CD1c-positive myeloid dendritic cell (primary cell): Measurements from ENCODE around the gene PSME3IP1.

Source experiments
- DNase-seq: peaks from one replicate; pipeline ENCODE4 v3.0.0-alpha.2; 2016; ENCODE audit errors: extremely low spot score

The PSME3IP1 gene

DNA sequence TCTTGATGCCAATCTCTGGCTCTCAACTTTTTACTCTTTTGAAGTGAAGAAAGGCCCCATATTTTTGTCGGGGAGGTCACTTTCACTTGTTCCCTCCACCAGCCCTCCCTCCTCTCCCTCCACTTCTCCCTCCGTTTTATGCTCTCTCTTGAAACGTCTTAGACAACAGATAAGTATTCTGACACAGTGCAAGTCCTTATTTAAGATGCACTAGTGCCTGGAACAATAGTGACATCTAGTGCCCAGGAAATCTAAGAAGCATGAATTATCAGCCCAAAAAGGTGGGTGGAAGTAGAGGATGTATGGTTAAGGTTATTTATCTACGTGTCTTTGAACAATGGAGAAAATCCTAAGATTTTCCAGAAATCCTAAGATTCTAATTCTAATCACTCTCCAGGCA is 17.9 kb downstream of the PSME3IP1 start:
- peak; percentile 79 for DNase-seq

DNA sequence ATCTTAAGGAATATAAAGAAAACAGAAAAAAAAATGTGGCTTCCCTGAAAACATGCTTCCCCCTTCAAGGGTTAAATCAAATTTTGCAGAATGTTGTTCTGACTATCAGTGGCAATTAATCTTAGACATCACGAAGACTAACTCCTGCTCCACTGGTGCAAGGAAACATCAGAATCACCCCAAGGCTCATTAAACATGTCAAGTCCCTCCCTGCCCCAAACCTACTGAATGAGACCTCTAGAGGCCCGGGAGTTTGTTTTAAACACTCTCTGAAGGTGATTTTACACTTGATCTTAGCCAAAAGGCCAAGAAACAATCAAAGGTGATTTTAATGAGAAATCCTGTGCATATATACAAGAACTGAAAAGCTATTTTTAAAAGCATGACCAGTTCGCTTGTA is 18.3 kb downstream of the PSME3IP1 start:
- DNase-seq = no peak

DNA sequence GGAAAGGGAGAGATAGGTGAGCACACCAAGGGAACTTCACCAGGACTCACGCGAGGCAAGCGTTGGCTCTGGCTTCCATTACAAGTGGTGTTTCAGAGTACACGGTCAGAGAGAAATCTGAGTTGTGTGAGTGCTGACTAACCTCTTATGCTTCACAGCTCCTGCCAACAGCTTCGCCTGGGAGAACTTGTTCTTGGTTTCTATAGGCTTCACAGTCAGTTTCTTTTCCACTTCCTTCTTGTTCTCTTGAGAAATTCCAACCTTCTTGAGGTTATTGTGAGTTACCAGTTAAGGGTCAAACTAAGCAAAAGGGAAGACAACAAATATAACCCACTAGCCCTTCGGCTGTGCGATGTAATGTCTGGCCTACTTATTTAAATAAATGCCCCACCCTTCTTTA is 18.9 kb downstream of the PSME3IP1 start:
- peak; percentile 60 for DNase-seq

DNA sequence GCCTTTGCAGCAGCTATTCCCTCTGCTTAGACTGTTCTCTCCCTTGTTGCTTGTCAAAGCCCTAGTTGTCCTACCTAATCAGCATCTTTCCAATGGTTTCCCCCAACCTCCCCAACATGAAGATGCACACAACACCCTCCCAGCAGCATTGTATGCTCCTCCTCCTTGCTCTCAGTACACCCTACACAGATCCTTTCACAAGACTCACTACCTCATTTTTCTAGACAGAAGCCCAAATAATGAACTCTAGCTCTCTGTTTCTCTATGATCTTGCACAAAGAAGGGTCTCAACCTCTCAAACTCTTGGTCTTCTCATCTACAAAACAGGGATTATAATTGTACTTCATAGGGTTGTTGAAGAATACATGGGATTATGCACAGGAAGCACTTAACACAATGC is 19.4 kb downstream of the PSME3IP1 start:
- no peak for DNase-seq

DNA sequence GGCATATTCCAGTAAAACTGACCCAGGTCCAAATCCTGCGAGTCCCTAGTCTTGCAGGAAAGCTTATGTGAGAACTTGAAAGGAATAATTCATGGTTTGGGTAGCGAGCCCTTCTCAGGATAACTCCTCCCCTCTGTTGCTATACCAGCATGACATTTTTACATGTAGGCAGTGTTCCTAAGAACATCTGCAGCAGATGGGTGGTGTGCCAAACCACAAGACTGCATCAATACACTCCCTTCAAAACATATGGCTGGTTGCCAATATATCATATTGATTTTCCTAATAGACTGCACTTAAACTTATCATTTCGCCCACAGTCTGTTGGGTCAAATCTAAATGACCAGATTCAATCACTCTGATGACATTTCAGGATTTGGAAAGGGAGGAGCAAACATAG is 19.9 kb downstream of the PSME3IP1 start:
- DNase-seq = no peak

DNA sequence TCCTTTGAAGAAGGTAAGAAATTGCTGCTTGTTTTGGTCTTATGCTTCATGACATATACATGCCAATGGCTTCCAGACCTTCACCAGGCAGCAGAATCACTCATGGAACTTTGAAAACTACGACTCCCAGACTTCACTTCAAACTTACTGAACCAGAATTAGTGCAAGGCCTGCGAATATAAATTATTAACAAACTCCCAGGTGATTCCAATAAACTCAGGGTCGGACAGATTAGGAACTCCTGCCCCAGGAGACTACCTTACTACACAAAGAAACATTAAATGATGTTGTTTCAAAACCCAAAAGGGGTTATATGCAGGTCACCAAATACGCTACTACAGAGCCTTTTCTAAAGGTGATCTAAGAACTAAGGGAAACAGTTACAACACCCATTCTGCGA is 20.4 kb downstream of the PSME3IP1 start:
- no peak for DNase-seq

DNA sequence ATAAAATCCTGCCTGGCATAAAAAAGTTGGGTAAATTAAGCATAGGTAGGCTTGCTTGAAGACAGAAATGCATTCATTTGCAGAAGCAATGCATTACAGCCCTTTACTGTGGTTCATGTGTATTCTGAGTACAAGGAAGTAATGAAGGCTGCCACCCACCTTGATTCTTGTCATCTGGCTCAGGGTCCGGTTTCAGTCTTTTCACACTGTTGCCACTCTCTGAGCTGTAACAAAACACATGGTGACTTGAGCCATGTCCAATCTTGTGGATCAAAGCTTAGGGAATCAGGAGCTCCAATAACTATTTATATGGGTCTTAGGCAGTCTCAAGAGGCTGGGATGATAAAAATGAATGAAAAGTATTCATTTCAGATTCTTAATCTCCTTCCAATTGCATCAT is 22.0 kb downstream of the PSME3IP1 start:
- DNase-seq = no peak

DNA sequence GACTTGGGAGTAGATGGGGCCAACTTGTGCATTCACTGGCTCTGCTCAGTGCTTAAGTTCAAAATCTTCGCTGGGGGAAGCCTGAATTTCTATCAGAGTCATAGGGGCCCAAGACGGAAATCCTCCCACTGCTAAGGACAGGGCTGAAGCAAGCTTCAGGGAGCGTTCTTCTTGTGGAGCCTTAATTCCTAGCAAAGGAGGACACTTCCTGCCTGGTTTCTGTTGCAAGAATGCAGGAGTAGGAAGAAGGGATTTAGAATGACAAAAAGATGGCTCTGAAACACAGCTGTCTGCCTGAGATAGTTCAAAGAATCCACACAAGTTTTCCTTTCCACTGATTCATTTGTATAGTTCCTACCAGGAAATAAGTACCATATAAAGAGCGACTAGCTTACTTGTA is 26.4 kb downstream of the PSME3IP1 start:
- no peak for DNase-seq

DNA sequence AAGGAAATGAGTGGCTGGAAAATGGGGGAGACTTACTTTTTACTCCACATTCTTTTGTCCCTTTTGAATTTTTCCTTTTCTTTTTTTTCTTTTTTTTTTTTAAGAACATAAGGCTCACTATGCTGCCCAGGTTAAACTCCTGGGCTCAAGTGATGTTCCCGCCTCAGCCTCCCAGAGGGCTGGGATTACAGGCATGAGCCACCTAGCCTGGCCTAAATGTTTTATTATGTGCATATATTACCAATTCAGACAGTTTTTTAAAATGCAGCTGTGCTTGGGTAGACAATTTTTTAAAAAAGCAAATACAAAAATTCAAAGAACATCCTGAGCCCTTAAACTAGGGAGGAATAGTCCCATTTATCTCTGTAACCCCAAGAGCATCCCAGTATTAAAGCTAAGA is 28.3 kb downstream of the PSME3IP1 start:
- no peak for DNase-seq

DNA sequence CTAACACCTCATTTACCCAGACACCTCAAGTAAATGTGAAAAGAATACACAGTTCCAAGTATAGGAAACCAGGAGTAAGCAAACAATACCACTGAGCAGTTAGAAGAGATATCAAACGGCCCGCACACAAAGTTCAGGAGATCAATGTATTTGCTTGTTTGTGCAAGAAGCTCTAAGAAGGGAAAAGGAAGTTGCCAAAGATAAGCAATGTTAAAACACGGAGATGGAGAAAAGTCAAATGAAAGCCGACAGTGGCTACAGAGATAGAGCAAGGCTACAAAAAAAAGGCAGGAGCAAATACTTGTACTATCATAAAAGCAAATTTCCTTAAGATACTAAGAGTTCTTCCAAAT is 29.5 kb downstream of the PSME3IP1 start:
- no peak for DNase-seq

DNA sequence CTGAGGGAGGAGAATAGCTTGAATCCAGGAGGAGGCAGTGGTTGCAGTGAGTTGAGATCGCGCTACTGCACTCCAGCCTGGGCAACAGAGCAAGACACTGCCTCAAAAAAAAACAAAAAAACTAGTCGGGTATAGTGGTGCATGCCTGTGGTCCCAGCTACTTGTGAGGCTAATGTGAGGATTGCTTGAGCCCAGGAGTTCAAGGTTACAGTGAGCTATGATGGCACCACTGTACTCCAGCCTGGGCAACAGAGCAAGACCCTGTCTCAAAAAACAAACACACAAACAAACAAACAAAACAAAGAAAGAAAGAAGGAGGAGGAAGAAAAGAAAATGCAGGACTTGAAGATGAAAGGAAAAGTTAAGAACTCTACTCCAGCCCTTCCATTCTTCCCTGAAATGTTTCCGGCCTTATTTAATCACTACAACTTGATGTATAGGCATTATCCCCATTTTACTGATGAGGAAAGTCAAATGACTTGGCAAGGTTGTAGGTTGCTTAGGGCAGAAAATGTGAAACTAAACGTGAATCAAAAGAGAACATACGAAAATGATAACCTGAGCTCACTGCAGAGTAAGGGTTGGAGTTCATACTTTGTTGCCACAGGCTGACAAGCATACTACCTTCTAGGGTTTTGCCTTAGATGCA is 30.0 kb downstream of the PSME3IP1 start:
- DNase-seq = no peak

DNA sequence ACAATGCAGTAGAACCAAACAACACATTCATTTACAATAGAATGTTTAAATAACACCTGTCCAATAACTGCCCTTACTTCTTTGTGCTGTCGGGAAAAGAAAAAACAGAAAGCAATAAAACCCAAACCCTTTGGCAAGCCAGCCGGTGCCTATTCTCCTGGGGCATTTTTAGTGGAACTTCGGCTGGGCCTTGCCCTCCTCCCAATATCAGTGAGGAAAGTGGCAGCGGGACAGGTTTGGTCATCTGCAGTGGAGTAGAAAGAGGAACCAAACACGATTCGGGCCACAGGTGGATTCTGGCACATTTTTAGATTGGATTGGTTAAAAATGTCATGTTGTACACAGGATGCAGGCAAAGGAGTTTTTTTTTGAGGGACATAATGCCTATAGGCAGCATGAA is 32.0 kb downstream of the PSME3IP1 start:
- no peak for DNase-seq

DNA sequence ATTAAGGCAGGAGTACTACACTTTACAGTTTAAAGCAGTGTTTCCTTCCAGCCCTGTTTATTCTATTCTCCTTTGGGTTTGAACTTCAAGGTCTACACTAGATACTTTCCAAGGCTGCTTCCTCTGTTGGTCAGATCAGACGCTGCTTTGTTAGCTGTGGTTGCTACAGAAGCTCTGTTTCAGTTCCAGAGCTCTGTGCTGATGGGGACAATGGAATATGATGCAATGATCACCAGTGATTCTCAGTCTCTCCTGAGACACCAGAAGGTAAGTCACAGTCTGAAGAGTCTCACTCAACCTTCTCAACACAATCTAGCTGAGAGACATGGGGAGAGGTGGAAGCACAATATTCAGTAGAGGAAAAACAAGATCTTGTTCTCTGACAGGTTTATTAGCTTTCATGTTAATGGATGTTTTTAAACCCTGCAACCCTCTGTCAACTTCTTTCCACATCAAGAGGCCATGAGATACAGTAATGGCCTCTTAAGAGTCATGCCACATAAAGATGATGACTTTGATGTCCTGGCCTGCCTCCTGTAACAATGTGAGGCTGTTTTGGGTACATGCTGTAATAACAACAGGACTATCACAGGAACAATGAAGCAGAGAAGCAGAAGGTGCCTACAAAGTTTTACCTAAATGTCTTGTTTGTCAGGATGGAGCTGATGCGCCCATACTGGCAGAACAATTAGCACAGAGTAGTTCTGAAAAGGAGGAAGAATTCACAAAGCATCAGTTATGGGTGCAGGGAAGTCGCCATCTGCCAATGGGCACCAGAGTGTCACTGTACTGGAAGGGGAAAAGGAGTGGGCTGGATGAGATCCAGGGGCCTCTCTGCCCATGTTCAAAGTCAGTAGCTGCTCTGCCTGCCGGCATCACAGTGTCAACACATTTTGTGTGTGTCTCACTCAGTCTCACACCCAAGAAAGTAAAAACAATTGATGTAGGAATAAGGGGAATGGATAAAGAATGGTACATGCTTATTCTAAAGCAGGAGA is 33.4 kb downstream of the PSME3IP1 start:
- DNase-seq = no peak

DNA sequence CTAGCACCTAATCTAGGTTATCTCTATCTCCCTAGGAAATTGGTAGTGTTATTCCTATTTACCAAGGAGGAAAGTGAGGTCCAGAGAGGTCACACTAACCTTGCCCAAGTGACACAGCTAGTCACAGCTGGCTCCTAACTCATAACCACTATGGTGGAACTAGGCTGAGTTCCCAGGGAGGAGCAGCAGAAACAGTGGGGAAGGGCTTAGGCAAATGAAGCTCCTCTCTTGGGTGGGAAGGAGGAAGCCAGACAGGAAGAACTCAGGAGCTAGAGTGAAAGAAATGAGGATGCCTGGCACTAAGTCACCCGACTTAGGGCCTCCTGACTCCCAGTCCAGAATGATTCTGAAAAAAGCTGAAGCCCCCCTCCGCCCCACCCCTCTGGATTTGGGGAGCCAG is 34.5 kb downstream of the PSME3IP1 start:
- no peak for DNase-seq

DNA sequence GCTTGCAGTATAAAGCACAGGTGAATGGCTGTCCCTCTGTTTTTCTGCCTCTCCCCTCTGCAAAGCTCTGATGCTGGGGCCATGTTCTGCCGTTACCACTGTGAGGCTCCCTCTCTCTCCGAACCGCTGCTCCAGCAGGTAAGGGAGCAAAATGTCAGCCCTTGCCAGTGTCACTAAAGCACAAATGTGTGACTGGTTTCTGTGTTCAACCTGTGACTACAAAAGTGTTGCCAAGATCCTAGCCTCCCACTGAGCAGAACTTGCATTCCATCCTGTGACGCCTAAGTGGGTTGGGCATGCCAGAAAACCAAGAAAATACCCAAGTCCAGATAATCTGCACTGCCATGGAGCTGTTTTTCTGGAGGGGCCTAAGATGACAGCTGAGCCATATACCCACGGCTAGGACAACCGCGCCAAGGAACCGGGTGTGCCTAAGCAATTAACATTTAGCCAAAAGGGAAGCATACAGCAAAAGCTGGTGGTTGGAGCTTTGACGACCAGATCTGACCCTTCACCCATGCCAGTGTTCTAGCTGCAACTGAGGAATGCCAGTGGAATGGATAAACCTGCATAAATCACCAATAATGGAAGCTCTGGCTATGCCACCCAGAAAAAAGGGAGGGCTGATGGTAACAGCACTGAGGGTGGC is 35.0 kb downstream of the PSME3IP1 start:
- no peak for DNase-seq

DNA sequence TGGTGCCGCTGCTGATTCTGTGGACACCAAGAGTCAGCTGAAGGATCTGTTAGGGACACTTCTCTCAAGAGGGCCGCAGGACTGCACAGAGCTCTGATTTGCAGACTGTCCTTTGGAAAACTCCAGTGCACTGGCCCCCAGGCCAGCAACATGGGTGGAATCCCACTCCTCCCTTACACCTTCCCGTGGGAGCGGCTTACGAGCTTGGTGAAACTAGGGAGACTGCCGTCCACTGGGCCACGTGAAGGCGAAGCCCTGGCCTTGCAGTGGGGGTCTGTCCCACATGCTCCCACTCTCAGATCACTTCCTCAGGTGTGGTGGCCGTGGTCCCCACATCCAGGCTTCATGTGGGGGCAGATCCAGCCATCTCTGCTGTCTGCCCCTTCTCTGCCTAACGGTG is 36.4 kb downstream of the PSME3IP1 start:
- no peak for DNase-seq

DNA sequence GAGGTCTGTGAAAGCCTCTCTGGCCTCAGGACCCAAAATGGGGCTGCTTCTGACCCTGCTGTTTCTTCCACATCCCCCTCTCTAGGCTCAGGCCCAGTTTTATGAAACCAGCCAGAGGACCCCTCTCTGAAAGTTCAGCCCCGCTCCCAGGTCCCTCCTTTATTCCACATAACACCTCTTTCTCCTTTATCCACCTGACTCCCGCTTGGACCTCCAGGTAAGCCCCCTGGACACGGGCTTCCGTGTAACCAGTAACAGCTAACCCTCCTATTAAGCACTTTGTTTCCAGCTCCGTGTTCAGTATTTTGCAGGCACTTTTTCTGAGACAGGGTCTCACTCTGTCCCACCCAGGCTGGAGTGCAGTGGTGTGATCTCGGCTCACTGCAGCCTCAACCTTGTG is 37.4 kb downstream of the PSME3IP1 start:
- DNase-seq = no peak

DNA sequence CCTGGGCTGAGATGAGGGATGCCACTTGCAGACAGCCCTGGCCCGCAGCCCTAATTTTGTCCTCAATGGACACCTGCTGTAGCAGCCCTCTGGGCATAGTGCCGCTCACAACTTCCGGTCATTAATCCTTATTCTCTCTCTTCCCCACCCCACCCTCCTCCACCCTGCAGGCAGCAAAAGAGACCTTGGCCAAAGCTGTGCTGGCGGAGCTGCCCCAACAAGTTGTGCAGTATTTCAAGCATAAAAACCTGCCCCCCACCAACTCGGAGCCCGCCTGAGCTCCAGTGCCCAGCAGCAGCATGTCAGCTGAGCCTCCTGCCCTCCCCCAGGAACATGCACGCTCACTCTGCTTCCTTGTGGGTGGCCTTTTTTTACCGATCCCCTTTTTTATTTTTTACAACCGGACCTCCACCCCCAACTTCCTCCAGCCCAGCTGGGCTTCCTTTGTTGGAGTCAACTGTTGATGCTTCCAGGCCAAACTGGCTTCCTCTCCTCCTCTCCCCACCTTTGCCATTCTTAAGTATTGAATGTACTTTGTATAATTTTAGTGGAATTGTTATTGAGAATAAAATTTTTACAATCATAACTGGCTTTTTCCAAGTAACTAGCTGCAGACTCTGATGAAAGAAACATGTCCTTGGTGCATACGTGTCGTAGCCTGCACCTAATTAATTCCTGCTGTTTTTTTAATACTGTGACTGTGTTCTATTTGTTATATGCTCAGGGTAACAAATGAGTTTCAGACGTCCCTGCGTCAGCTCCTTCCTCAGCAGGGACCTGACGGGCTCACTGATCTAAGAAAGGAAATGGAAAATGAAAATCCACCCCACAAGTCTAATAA is 38.2 kb downstream of the PSME3IP1 start:
- DNase-seq = peak; percentile 40

DNA sequence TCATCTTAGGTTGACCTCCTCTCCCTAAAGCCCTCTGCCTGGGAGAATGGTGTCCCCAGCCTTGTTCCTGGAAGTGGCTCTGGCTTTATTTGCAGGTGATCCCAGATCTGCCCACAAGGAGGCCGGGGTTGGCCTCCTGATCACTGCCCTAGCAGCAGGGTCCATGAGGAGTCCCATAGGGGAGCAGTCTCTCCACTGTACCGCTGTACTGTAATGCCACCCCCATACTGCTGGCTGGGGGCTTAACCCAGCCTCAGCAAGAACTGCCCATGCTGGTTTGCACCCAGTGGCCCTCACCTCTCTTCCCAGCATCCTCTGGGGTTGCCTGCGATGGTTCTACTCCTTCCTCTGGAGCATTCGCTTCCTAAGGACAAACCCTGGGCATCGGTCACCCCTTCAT is 39.1 kb downstream of the PSME3IP1 start:
- no peak for DNase-seq

DNA sequence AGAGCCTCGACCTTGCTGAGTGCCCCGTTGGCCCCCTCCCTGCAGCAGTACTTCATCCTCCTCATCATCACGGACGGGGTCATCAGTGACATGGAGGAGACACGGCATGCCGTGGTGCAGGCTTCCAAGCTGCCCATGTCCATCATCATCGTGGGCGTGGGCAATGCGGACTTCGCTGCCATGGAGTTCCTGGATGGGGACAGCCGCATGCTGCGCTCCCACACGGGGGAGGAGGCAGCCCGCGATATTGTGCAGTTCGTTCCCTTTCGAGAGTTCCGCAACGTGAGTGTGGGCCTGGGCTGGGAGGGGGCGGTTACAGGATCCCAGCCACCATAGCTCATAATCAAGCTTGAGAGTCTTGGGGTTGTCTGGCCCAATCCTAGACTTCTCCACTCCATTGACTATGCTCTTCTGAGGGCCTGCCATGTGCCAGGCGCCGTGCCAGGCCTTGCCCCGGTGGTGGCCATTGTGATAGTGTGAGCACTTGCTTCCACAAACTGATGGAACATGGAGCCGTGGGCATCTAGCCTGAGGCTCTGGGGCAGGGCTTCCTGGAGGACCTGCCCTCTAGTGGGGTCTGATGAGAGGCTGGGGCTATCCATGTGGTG is 39.7 kb downstream of the PSME3IP1 start:
- DNase-seq = peak; percentile 64
